WTC11 (cell line): ENCODE measurements around the gene MAPKAPK5. TPM values are rescaled to one million over a fixed set of nuclear protein-coding genes. Genes with fewer than 3 reads are reported as not detected.

Experiments
- ATAC-seq: fragments of 200-7000 bp; cut with Tn5 transposase; 2 replicates; pipeline ENCODE4 v1.10.0; 2021; ENCODE audit warnings: mild to moderate bottlenecking, moderate library complexity
- CTCF ChIA-PET: fragments of 300-600 bp; sonication (Branson Sonifier 250); formaldehyde crosslinking; loops from one replicate; lab custom pipeline; 2021; ENCODE audit warnings: antibody characterized with exemption; lab: Charles Lee
- POLR2A ChIA-PET: fragments of 350-600 bp; sonication (Branson Sonifier 250); formaldehyde crosslinking; loops from one replicate; lab custom pipeline; 2021; ENCODE audit warnings: antibody characterized with exemption; lab: Charles Lee
- DNase-seq: peaks from one replicate; pipeline ENCODE4 v3.0.0; 2021; ENCODE audit warnings: low spot score
- H3K27ac Mint-ChIP-seq: 2 replicates; pipeline ENCODE4 v1.8.0; 2021; ENCODE audit warnings: mixed read lengths
- H3K27me3 Mint-ChIP-seq: 2 replicates; pipeline ENCODE4 v1.8.0; 2021; ENCODE audit warnings: low read depth, mild to moderate bottlenecking, moderate library complexity, mixed read lengths
- H3K36me3 Mint-ChIP-seq: 2 replicates; pipeline ENCODE4 v1.8.0; 2021; ENCODE audit warnings: mixed read lengths
- H3K4me1 Mint-ChIP-seq: 2 replicates; pipeline ENCODE4 v1.8.0; 2022; ENCODE audit warnings: mixed read lengths
- H3K4me3 Mint-ChIP-seq: 2 replicates; pipeline ENCODE4 v1.8.0; 2021; ENCODE audit warnings: mild to moderate bottlenecking, moderate library complexity, mixed read lengths
- H3K9me3 Mint-ChIP-seq: 2 replicates; pipeline ENCODE4 v1.8.0; 2021; ENCODE audit warnings: mixed read lengths
- CBFB ChIP-seq: sonication (generic); formaldehyde crosslinking; IDR thresholded peaks from 2 replicates; pipeline ENCODE4 v1.8.1; 2022; ENCODE audit warnings: mild to moderate bottlenecking, low read depth, missing genetic modification reagents
- CREB1 ChIP-seq: sonication (generic); formaldehyde crosslinking; IDR thresholded peaks from 2 replicates; pipeline ENCODE4 v1.8.0; 2023; ENCODE audit warnings: mild to moderate bottlenecking, missing genetic modification reagents
- ESRRA ChIP-seq: sonication (generic); formaldehyde crosslinking; IDR thresholded peaks from 2 replicates; pipeline ENCODE4 v1.8.1; 2022; ENCODE audit warnings: mild to moderate bottlenecking, missing genetic modification reagents, borderline replicate concordance
- GABPB1 ChIP-seq: sonication (generic); formaldehyde crosslinking; IDR thresholded peaks from 2 replicates; pipeline ENCODE4 v1.8.1; 2023; ENCODE audit warnings: mild to moderate bottlenecking, missing genetic modification reagents
- GRHL2 ChIP-seq: fragments of 250-450 bp; sonication (Bioruptor Pico); IDR thresholded peaks from 2 replicates; pipeline ENCODE4 v1.8.0; 2022; ENCODE audit warnings: mild to moderate bottlenecking, moderate library complexity; ENCODE audit not compliant: insufficient replicate concordance, severe bottlenecking
- JAZF1 ChIP-seq: fragments of 250-450 bp; sonication (Bioruptor Pico); IDR thresholded peaks from 2 replicates; pipeline ENCODE4 v1.9.0; 2021; ENCODE audit warnings: moderate library complexity, mild to moderate bottlenecking, inconsistent platforms
- NFE2L1 ChIP-seq: sonication (generic); formaldehyde crosslinking; IDR thresholded peaks from 2 replicates; pipeline ENCODE4 v1.8.1; 2023; ENCODE audit warnings: missing genetic modification reagents
- NFYB ChIP-seq: sonication (generic); formaldehyde crosslinking; conservative IDR thresholded peaks from 2 replicates; pipeline ENCODE4 v1.8.0; 2022; ENCODE audit warnings: low read depth, missing genetic modification reagents
- SMAD3 ChIP-seq: sonication (generic); formaldehyde crosslinking; IDR thresholded peaks from 2 replicates; pipeline ENCODE4 v1.8.0; 2022; ENCODE audit warnings: missing genetic modification reagents, mild to moderate bottlenecking, borderline replicate concordance
- SP1 ChIP-seq: sonication (generic); formaldehyde crosslinking; conservative IDR thresholded peaks from 2 replicates; pipeline ENCODE4 v1.8.1; 2022; ENCODE audit warnings: missing genetic modification reagents
- TEAD1 ChIP-seq: sonication (generic); formaldehyde crosslinking; IDR thresholded peaks from 2 replicates; pipeline ENCODE4 v1.8.0; 2022; ENCODE audit warnings: mild to moderate bottlenecking, missing genetic modification reagents
- ZNF317 ChIP-seq: sonication (generic); formaldehyde crosslinking; IDR thresholded peaks from 2 replicates; pipeline ENCODE4 v1.8.1; 2023; ENCODE audit warnings: low read depth, mild to moderate bottlenecking, moderate library complexity, missing genetic modification reagents, borderline replicate concordance
- ZNF512 ChIP-seq: sonication (generic); formaldehyde crosslinking; IDR thresholded peaks from 2 replicates; pipeline ENCODE4 v1.8.1; 2022; ENCODE audit warnings: missing genetic modification reagents, borderline replicate concordance
- ZNF671 ChIP-seq: fragments of 250-450 bp; sonication (Bioruptor Pico); IDR thresholded peaks from 2 replicates; pipeline ENCODE4 v1.8.0; 2021; ENCODE audit warnings: mild to moderate bottlenecking
- total RNA-seq: library from RNA; stranded (reverse); gene quantifications from 3 replicates; pipeline ENCODE4 v1.2.3, GENCODE V29; 2021
- TF ChIP-seq, protein P1 (sequence below): fragments of 250-450 bp; sonication (Bioruptor Pico); IDR thresholded peaks from 2 replicates; pipeline ENCODE4 v1.8.0; 2021; ENCODE audit warnings: mild to moderate bottlenecking
- TF ChIP-seq, protein P2 (sequence below): sonication (generic); formaldehyde crosslinking; IDR thresholded peaks from 2 replicates; pipeline ENCODE4 v1.8.1; 2023; ENCODE audit warnings: mild to moderate bottlenecking, missing genetic modification reagents
- TF ChIP-seq, protein P3 (sequence below): fragments of 250-450 bp; sonication (Bioruptor Pico); conservative IDR thresholded peaks from 2 replicates; pipeline ENCODE4 v1.9.0; 2021; ENCODE audit warnings: mild to moderate bottlenecking

Gene MAPKAPK5
- total RNA-seq, 1 experiment from 2014 or later, result 81.8 TPM

DNA sequence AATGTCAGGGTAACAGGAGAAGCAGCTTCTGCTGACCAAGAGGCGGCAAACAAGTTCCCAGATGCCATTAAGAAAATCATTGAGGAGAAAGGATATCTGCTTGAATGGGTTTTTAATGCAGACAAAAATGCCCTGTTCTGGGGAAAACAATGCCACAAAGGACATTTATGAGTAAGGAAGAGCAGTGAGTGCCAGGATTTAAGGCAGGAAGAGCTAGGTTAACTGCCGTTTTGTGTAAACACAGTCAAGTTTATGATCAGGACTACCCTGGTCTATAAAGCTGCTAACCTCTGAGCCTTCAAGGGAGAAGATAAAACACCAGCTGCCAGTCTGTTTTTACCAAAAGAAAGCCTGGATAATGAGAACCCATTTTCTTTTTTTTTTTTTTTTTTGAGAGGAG lies 8.5 kb downstream of the MAPKAPK5 start:
- Mint-ChIP-seq H3K27ac (peak overlapping the region; percentile 25; the same call in 1 of the 2 replicates), H3K9me3 (peaks cover 6% of the 10 kb centered on the region; the same call in 1 of the 2 replicates), H3K27me3 (no peaks in the 10 kb centered on the region), H3K36me3 (peaks cover 26% of the 10 kb centered on the region), H3K4me3 (no peak overlapping the region), H3K4me1 (no peaks in the 10 kb centered on the region)
- CTCF ChIA-PET, result no interaction called here
- TF ChIP-seq JAZF1, result no peak
- TF ChIP-seq, protein P1, sequence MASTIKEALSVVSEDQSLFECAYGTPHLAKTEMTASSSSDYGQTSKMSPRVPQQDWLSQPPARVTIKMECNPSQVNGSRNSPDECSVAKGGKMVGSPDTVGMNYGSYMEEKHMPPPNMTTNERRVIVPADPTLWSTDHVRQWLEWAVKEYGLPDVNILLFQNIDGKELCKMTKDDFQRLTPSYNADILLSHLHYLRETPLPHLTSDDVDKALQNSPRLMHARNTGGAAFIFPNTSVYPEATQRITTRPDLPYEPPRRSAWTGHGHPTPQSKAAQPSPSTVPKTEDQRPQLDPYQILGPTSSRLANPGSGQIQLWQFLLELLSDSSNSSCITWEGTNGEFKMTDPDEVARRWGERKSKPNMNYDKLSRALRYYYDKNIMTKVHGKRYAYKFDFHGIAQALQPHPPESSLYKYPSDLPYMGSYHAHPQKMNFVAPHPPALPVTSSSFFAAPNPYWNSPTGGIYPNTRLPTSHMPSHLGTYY (CRISPR knock-in tag), result no peak
- TF ChIP-seq ZNF317 (CRISPR knock-in tag), result no peak
- no peak for TF ChIP-seq ZNF671 (CRISPR knock-in tag)
- no peak for TF ChIP-seq SP1
- TF ChIP-seq TEAD1 (CRISPR knock-in tag), result no peak
- TF ChIP-seq SMAD3 (CRISPR knock-in tag), result no peak
- TF ChIP-seq NFYB (CRISPR knock-in tag), result no peak
- no peak for TF ChIP-seq ZNF512 (CRISPR knock-in tag)
- no peak for TF ChIP-seq GRHL2
- no peak for TF ChIP-seq CBFB (CRISPR knock-in tag)
- no peak for TF ChIP-seq GABPB1 (CRISPR knock-in tag)
- POLR2A ChIA-PET, result interaction anchor here (0.7 kb wide), 2 partner anchors 69 to 288 kb away, joined by 3 to 7 read pairs; no protein-coding TSS in a partner anchor
- no peak for ATAC-seq
- DNase-seq, result no peak

DNA sequence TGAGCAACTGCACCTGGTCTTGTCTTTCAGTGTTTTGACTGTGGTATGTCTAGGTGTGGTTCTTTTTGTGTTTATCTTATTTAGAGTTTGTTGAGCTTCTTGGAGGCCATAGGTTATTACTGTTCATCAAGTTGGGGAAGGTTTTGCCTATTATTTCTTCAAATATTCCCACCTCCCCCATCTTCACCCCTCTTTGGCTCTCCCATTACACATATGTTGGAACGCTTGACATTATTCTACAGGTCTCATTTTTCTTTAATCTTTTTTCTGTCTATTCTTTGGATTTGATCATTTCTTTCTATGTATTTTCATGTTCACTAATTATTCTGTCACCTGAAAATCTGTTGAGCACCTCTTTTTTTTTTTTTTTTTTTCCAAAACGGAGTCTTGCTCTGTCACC lies 16.2 kb downstream of the MAPKAPK5 start:
- no peak overlapping the region for H3K4me3 Mint-ChIP-seq
- ATAC-seq (no peak), DNase-seq (no peak)
- H3K27me3 Mint-ChIP-seq, result no peaks in the 10 kb centered on the region
- peaks cover 15% of the 10 kb centered on the region for H3K36me3 Mint-ChIP-seq
- no peak overlapping the region for H3K27ac Mint-ChIP-seq
- H3K9me3 Mint-ChIP-seq, result no peaks in the 10 kb centered on the region
- TF ChIP-seq, protein P2, sequence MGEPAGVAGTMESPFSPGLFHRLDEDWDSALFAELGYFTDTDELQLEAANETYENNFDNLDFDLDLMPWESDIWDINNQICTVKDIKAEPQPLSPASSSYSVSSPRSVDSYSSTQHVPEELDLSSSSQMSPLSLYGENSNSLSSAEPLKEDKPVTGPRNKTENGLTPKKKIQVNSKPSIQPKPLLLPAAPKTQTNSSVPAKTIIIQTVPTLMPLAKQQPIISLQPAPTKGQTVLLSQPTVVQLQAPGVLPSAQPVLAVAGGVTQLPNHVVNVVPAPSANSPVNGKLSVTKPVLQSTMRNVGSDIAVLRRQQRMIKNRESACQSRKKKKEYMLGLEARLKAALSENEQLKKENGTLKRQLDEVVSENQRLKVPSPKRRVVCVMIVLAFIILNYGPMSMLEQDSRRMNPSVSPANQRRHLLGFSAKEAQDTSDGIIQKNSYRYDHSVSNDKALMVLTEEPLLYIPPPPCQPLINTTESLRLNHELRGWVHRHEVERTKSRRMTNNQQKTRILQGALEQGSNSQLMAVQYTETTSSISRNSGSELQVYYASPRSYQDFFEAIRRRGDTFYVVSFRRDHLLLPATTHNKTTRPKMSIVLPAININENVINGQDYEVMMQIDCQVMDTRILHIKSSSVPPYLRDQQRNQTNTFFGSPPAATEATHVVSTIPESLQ (CRISPR knock-in tag), result no peak
- TF ChIP-seq, protein P3, sequence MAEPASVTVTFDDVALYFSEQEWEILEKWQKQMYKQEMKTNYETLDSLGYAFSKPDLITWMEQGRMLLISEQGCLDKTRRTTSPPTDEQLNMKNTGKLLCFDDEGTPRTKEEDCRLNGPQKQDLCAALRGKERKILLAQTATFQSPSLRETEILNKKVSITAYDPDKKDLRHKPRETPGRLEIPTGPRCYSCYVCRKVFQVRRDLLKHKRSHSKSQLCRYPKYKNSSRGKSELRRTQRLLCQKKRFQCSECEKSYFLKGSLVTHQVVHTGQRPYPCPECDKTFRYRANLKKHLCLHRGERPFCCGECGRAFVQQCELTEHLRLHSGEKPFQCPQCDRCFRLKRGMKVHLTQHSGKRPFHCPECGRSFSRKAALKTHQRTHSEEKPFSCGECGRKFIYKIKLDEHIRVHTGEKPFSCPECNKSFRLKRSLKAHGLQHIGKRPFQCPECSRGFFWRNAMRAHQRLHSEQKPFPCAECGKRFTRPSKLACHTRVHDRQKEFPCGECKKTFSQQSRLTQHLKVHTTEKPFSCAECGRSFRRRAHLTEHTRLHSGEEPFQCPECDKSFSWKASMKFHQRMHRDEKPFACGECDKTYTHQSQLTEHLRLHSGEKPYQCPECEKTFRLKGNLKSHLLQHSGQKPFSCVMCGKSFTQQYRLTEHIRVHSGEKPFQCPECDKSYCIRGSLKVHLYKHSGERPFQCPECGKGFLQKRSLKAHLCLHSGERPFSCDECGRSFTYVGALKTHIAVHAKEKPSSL (CRISPR knock-in tag), result no peak
- TF ChIP-seq NFE2L1 (CRISPR knock-in tag) (no peak), CREB1 (CRISPR knock-in tag) (no peak), ESRRA (CRISPR knock-in tag) (no peak)
- H3K4me1 Mint-ChIP-seq, result peaks cover 12% of the 10 kb centered on the region
- ChIA-PET CTCF (interaction anchor here (0.7 kb wide), 1 partner anchor 10 kb away, joined by 3 read pairs; no protein-coding TSS in a partner anchor), POLR2A (no interaction called here)
